NCI-H460 (cell line): Measurements from ENCODE around the gene TMEM45B. TPM values are rescaled to one million over a fixed set of nuclear protein-coding genes. Genes with fewer than 3 reads are reported as not detected.
A peak's percentile ranks its signal among the peaks of the same experiment; 100 is the strongest.
"Not testable (repeated sequence)": the region's sequence is repeated elsewhere in the genome, so short reads cannot be mapped to it uniquely, and the experiment has no call there.

Source experiments
- DNase-seq: peaks from one replicate; pipeline ENCODE4 v3.0.0-alpha.2; 2016; ENCODE audit warnings: low read depth; ENCODE audit errors: extremely low read depth
- total RNA-seq: library from RNA; depleted of rRNA; stranded (reverse); fragments of >200 nt; shearing (Covaris generic); gene quantifications from 2 replicates; pipeline ENCODE4 v1.2.3, GENCODE V29; 2014

Gene TMEM45B
- total RNA-seq, 1 experiment from 2014 or later, result not detected

- DNase-seq, result no peak
These were observed 33.9 kb downstream of the TMEM45B start for GRCh38 chr11:129849447-129850130.

GRCh38 chr11:129852125-129852740 is 36.6 kb downstream of the TMEM45B start:
- no peak for DNase-seq

GRCh38 chr11:129853518-129854231 is 38.0 kb downstream of the TMEM45B start:
- no peak for DNase-seq

- DNase-seq, result no peak
These were observed 38.7 kb downstream of the TMEM45B start for GRCh38 chr11:129854232-129854805.

- DNase-seq, result no peak
These were observed 39.4 kb downstream of the TMEM45B start for GRCh38 chr11:129855086-129855485.

- DNase-seq, result no peak
These were observed 40.4 kb downstream of the TMEM45B start for GRCh38 chr11:129856036-129856435.

GRCh38 chr11:129861702-129862522 is 46.3 kb downstream of the TMEM45B start:
- DNase-seq, result peak; percentile 76

- no peak for DNase-seq
These were observed 49.2 kb downstream of the TMEM45B start for GRCh38 chr11:129864811-129865210.

GRCh38 chr11:129865701-129866100 is 50.1 kb downstream of the TMEM45B start:
- DNase-seq, result no peak

GRCh38 chr11:129866311-129866710 is 50.7 kb downstream of the TMEM45B start:
- no peak for DNase-seq

- not testable (repeated sequence) for DNase-seq
These were observed 53.0 kb downstream of the TMEM45B start for GRCh38 chr11:129868626-129869025.

- no peak for DNase-seq
These were observed 56.3 kb downstream of the TMEM45B start for GRCh38 chr11:129871914-129872313.

- DNase-seq, result no peak
These were observed 64.7 kb downstream of the TMEM45B start for GRCh38 chr11:129880311-129880710.

- peak; percentile 25 for DNase-seq
These were observed 66.0 kb downstream of the TMEM45B start for GRCh38 chr11:129881570-129882170.

GRCh38 chr11:129884581-129884980 is 68.9 kb downstream of the TMEM45B start:
- DNase-seq, result no peak

- no peak for DNase-seq
These were observed 69.7 kb downstream of the TMEM45B start for GRCh38 chr11:129885381-129885780.

GRCh38 chr11:129888451-129888850 is 72.8 kb downstream of the TMEM45B start:
- DNase-seq, result no peak

- no peak for DNase-seq
These were observed 78.9 kb downstream of the TMEM45B start for GRCh38 chr11:129894278-129895125.
